HEK293 (cell line): Measurements from ENCODE around the gene AK8.
A peak's percentile ranks its signal among the peaks of the same experiment; 100 is the strongest.

Source experiments
- CTCF ChIA-PET: fragments of 350-600 bp; formaldehyde crosslinking; extraction: SDS; loops from one replicate; lab custom pipeline; 2021; ENCODE audit warnings: antibody characterized with exemption; lab: Yijun Ruan, JAX
- POLR2A ChIA-PET: fragments of 300-600 bp; formaldehyde crosslinking; extraction: SDS; loops from one replicate; lab custom pipeline; 2020; ENCODE audit warnings: antibody characterized with exemption, inconsistent platforms; lab: Yijun Ruan, JAX
- H3K27ac ChIP-seq: fragments of 200-500 bp; sonication (Bioruptor generic); 2 replicates; pipeline ENCODE4 v1.5.1; 2014; ENCODE audit warnings: low read depth, low read length, control low read depth, inconsistent platforms; ENCODE audit errors: extremely low read depth
- H3K36me3 ChIP-seq, 2 experiments: fragments of 200-500 bp in 1 of 2; sonication (Bioruptor generic) in 1 of 2; 1 replicate in 1 of 2; 2 replicates in 1 of 2; pipeline ENCODE4 v1.5.1; 2014 to 2017; ENCODE audit warnings: inconsistent platforms in 2 of 2, low read length in 2 of 2; ENCODE audit not compliant: control insufficient read depth in 2 of 2, insufficient read depth in 1 of 2
- H3K4me1 ChIP-seq: fragments of 200-500 bp; sonication (Bioruptor generic); 2 replicates; pipeline ENCODE4 v1.5.1; 2014; ENCODE audit warnings: mild to moderate bottlenecking, low read length, inconsistent platforms; ENCODE audit not compliant: control insufficient read depth, insufficient read depth
- H3K4me3 ChIP-seq: 2 replicates; pipeline ENCODE4 v1.5.1; 2011; ENCODE audit warnings: low read depth, mild to moderate bottlenecking, control low read depth, low read length, moderate library complexity
- H3K9me3 ChIP-seq: fragments of 200-500 bp; sonication (Bioruptor generic); 2 replicates; pipeline ENCODE4 v1.5.1; 2014; ENCODE audit warnings: low read depth, low read length, inconsistent platforms; ENCODE audit not compliant: control insufficient read depth, insufficient read depth
- GLIS1 ChIP-seq: fragments of 450-650 bp; formaldehyde crosslinking; IDR thresholded peaks from 2 replicates; pipeline ENCODE4 v1.5.1; 2016; ENCODE audit warnings: missing biosample characterization, missing genetic modification characterization
- KLF1 ChIP-seq: fragments of 450-650 bp; formaldehyde crosslinking; IDR thresholded peaks from 2 replicates; pipeline ENCODE4 v1.5.1; 2016; ENCODE audit warnings: missing biosample characterization, missing genetic modification characterization
- KLF9 ChIP-seq: fragments of 450-650 bp; formaldehyde crosslinking; IDR thresholded peaks from 2 replicates; pipeline ENCODE4 v1.5.1; 2016; ENCODE audit warnings: missing biosample characterization, missing genetic modification characterization, low read depth
- SCRT1 ChIP-seq: fragments of 450-650 bp; formaldehyde crosslinking; IDR thresholded peaks from 2 replicates; pipeline ENCODE4 v1.5.1; 2016; ENCODE audit warnings: missing biosample characterization, missing genetic modification characterization, borderline replicate concordance
- SCRT2 ChIP-seq: fragments of 450-650 bp; formaldehyde crosslinking; IDR thresholded peaks from 2 replicates; pipeline ENCODE4 v1.5.1; 2016; ENCODE audit warnings: missing biosample characterization, missing genetic modification characterization
- SP2 ChIP-seq: fragments of 450-650 bp; formaldehyde crosslinking; IDR thresholded peaks from 2 replicates; pipeline ENCODE4 v1.5.1; 2016; ENCODE audit warnings: missing biosample characterization, missing genetic modification characterization
- ZBTB1 ChIP-seq: fragments of 450-650 bp; formaldehyde crosslinking; IDR thresholded peaks from 2 replicates; pipeline ENCODE4 v1.5.1; 2016; ENCODE audit warnings: missing biosample characterization, missing genetic modification characterization
- ZNF211 ChIP-seq: fragments of 450-650 bp; formaldehyde crosslinking; IDR thresholded peaks from 2 replicates; pipeline ENCODE4 v1.5.1; 2016; ENCODE audit warnings: low read depth, missing biosample characterization, missing genetic modification characterization
- ZNF335 ChIP-seq: fragments of 450-650 bp; formaldehyde crosslinking; conservative IDR thresholded peaks from 2 replicates; pipeline ENCODE4 v1.5.1; 2016; ENCODE audit warnings: missing biosample characterization, missing genetic modification characterization
- ZNF426 ChIP-seq: fragments of 450-650 bp; formaldehyde crosslinking; IDR thresholded peaks from 2 replicates; pipeline ENCODE4 v1.5.1; 2017; ENCODE audit warnings: missing biosample characterization, missing genetic modification characterization, mild to moderate bottlenecking, inconsistent platforms, moderate library complexity
- ZNF837 ChIP-seq: fragments of 450-650 bp; formaldehyde crosslinking; IDR thresholded peaks from 2 replicates; pipeline ENCODE4 v1.5.1; 2016; ENCODE audit warnings: missing biosample characterization, missing genetic modification characterization
- TF ChIP-seq, protein P1 (sequence below): fragments of 450-650 bp; formaldehyde crosslinking; conservative IDR thresholded peaks from 2 replicates; pipeline ENCODE4 v1.5.1; 2016; ENCODE audit warnings: low read depth, missing biosample characterization, missing genetic modification characterization
- TF ChIP-seq, protein P2 (sequence below): IDR thresholded peaks from 2 replicates; pipeline ENCODE4 v1.6.1; 2011; ENCODE audit warnings: mild to moderate bottlenecking, low read depth, low read length, borderline replicate concordance
- TF ChIP-seq, protein P3 (sequence below): fragments of 450-650 bp; formaldehyde crosslinking; IDR thresholded peaks from 2 replicates; pipeline ENCODE4 v1.5.1; 2016; ENCODE audit warnings: missing biosample characterization, missing genetic modification characterization

The AK8 gene

DNA sequence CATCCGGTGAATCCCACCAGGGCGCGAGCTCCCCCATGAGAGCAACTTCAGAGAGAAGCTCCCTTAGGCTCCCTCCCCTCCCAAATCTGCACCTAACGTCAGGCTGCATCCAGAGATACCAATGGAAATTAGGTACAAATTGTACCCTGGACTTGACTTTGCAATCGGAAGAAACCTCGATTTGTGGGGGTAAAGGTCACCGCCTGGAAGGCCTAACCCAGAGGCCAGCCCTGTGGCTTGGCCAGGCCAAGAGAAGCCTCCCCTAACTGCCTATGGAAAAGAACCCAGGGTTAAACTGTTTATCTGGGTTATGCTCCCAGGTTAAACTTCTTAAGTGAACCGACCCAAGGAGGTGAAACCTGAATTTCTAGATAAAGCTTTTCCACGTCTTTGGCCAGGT, 127.4 kb downstream of the AK8 start (continued):
- TF ChIP-seq, protein P1, sequence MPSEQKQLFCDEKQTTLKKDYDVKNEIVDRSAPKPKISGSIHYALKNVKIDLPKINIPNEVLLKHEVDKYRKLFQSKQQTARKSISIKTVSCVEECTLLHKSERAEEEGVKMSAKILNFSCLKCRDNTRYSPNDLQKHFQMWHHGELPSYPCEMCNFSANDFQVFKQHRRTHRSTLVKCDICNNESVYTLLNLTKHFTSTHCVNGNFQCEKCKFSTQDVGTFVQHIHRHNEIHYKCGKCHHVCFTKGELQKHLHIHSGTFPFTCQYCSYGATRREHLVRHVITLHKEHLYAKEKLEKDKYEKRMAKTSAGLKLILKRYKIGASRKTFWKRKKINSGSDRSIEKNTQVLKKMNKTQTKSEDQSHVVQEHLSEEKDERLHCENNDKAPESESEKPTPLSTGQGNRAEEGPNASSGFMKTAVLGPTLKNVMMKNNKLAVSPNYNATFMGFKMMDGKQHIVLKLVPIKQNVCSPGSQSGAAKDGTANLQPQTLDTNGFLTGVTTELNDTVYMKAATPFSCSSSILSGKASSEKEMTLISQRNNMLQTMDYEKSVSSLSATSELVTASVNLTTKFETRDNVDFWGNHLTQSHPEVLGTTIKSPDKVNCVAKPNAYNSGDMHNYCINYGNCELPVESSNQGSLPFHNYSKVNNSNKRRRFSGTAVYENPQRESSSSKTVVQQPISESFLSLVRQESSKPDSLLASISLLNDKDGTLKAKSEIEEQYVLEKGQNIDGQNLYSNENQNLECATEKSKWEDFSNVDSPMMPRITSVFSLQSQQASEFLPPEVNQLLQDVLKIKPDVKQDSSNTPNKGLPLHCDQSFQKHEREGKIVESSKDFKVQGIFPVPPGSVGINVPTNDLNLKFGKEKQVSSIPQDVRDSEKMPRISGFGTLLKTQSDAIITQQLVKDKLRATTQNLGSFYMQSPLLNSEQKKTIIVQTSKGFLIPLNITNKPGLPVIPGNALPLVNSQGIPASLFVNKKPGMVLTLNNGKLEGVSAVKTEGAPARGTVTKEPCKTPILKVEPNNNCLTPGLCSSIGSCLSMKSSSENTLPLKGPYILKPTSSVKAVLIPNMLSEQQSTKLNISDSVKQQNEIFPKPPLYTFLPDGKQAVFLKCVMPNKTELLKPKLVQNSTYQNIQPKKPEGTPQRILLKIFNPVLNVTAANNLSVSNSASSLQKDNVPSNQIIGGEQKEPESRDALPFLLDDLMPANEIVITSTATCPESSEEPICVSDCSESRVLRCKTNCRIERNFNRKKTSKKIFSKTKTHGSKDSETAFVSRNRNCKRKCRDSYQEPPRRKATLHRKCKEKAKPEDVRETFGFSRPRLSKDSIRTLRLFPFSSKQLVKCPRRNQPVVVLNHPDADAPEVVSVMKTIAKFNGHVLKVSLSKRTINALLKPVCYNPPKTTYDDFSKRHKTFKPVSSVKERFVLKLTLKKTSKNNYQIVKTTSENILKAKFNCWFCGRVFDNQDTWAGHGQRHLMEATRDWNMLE = no peak
- no peak for TF ChIP-seq ZBTB1
- no peak for TF ChIP-seq SCRT2 (tag by site-specific recombination)
- TF ChIP-seq KLF9 (tag by site-specific recombination) = no peak

DNA sequence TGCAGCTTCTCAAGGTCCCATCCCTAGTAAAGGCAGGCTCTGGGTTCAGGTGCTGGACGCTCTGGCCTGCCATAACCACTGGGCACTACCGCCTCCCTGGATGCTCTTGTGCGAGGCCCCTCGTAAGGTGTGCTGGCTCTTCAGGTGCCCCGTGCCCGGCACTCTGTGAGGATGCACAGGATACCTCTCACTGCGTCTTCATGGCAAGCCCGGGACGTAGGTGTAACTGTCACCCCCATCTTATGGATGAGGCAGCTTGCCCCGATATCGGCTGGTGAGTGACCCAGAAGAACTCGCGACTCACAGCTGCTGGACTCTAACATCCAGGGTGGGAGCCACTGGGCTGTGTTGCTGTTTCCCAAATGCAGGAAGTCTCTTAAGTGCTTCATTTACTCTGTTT, 128.8 kb downstream of the AK8 start:
- CTCF ChIA-PET = no interaction called here
- Histone ChIP-seq H3K9me3 (no peaks in the 10 kb centered on the region), H3K27ac (no peak overlapping the region), H3K4me1 (peaks cover 21% of the 10 kb centered on the region), H3K36me3 (no peaks in the 10 kb centered on the region), H3K4me3 (no peak overlapping the region)
- POLR2A ChIA-PET = no interaction called here
- TF ChIP-seq, protein P2, sequence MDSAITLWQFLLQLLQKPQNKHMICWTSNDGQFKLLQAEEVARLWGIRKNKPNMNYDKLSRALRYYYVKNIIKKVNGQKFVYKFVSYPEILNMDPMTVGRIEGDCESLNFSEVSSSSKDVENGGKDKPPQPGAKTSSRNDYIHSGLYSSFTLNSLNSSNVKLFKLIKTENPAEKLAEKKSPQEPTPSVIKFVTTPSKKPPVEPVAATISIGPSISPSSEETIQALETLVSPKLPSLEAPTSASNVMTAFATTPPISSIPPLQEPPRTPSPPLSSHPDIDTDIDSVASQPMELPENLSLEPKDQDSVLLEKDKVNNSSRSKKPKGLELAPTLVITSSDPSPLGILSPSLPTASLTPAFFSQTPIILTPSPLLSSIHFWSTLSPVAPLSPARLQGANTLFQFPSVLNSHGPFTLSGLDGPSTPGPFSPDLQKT = no peak
- TF ChIP-seq ZNF426 = no peak
- TF ChIP-seq SP2 = no peak

DNA sequence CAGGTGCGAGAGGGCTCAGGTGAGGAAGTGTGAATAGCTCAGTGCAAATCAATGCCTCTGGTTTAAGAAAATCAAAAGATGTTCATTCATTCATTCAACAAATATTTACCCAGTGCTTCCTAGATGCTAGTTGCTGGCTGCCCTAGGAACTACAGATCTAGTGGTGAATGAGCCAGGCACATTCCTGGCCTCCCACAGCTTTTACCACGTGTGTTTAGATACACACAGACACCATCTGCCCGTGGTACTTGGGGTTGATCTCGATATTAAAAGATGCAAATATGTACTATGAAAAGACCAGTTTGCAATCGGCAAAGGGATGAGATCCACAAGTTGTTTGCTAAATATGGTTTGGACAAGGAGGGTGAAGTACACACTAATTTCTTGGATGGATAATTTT, 129.6 kb downstream of the AK8 start:
- CTCF ChIA-PET = interaction anchor here (0.6 to 0.7 kb wide), 2 partner anchors 141 to 154 kb away, joined by 3 read pairs; no protein-coding TSS in a partner anchor
- POLR2A ChIA-PET = no interaction called here
- peak; percentile 40 for TF ChIP-seq ZNF335
- peak; percentile 91 for TF ChIP-seq GLIS1 (tag by site-specific recombination)
- 0 out of 2 replicates have a peak, but pooled peaks have one; percentile 48 for TF ChIP-seq SCRT1 (tag by site-specific recombination)
- no peak for TF ChIP-seq ZNF211 (tag by site-specific recombination)
- TF ChIP-seq, all 188 proteins: peak for 3

DNA sequence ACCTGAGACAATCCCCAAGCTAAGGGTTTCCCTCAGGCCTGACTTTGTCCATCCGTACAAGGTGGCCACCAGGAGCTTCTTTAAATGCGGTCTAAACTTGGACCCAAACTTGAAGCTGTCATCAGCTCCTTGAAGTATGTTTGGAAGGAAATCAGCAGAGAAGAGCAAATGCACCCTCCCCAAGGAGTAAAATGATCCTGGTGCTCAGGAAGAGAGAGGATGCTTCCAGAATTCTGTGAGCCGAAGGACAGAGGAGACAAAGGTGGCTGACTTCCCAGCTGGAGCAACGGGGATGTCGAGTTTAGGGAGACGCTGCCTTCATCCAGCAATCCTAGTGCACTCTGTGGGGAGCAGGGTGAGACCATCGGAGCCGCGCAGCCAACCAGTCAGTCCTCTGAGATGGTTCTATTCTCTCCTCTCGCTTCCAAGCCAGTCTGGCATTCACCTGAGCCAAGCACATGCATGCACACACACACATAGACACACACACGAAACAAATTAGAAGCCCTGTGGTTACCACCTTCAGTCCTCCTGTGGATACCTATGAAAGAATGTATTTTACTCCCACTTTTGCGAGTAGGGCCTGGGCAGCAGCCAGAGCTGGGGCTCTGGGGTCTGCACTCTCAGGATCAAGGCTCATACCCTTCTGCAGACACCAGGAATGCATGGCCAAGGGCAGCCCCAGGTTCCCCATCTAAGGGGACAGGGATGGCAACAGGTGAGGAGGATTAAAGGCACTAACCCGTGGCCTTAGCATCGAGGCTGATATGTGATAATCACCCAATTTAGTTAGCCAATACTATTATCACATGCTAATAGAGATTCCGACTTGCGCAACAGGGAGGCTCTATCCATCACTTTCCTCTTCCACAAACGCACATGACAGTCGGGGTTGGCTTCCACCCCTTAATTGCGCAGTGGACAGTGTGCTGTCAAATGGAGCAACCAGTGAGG, 132.1 kb downstream of the AK8 start:
- TF ChIP-seq KLF1 (no peak), ZNF837 (tag by site-specific recombination) (no peak), SCRT1 (tag by site-specific recombination) (peak; percentile 74; the same call in 1 of the 2 replicates), SCRT2 (tag by site-specific recombination) (peak; percentile 77)
- TF ChIP-seq, protein P3, sequence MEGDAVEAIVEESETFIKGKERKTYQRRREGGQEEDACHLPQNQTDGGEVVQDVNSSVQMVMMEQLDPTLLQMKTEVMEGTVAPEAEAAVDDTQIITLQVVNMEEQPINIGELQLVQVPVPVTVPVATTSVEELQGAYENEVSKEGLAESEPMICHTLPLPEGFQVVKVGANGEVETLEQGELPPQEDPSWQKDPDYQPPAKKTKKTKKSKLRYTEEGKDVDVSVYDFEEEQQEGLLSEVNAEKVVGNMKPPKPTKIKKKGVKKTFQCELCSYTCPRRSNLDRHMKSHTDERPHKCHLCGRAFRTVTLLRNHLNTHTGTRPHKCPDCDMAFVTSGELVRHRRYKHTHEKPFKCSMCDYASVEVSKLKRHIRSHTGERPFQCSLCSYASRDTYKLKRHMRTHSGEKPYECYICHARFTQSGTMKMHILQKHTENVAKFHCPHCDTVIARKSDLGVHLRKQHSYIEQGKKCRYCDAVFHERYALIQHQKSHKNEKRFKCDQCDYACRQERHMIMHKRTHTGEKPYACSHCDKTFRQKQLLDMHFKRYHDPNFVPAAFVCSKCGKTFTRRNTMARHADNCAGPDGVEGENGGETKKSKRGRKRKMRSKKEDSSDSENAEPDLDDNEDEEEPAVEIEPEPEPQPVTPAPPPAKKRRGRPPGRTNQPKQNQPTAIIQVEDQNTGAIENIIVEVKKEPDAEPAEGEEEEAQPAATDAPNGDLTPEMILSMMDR (tag by site-specific recombination) = no peak
- TF ChIP-seq, all 188 proteins: peak for 2
- H3K9me3 ChIP-seq = no peaks in the 10 kb centered on the region
- H3K4me3 ChIP-seq = no peak overlapping the region
- H3K4me1 ChIP-seq = peaks cover 21% of the 10 kb centered on the region; the same call in 1 of the 2 replicates
- H3K36me3 ChIP-seq = no peaks in the 10 kb centered on the region
- H3K27ac ChIP-seq = no peak overlapping the region
- POLR2A ChIA-PET = no interaction called here
- CTCF ChIA-PET = no interaction called here

More for the DNA sequence above, 129.6 kb downstream of the AK8 start:
- no peak overlapping the region for H3K27ac ChIP-seq
- peaks cover 28% of the 10 kb centered on the region for H3K4me1 ChIP-seq
- no peaks in the 10 kb centered on the region for H3K9me3 ChIP-seq
- H3K36me3 ChIP-seq = no peaks in the 10 kb centered on the region
- H3K4me3 ChIP-seq = no peak overlapping the region
